ENCODE results near the gene RHOT1.

RHOT1 gene

DNA sequence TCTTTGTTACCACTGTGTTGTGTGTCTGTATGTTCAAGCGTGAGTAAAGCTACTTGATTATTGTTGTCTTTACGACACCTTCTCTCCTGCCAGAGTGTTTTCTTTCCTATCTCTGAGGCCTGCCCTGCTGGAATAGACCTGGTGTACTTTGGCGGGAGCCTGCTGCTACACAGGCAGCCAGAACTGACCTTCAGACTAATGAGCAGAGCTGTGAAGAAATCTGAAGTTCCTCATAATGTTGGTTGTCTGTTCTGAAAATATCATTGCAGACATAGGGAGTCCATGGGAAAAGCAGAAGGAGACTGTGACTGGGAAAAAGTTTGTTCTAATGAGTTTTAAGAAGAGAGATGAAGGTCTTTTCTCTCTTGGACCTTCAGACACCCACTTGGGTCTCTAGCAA is 9.8 kb downstream of the RHOT1 start:
- TF ChIP-seq, protein P1, sequence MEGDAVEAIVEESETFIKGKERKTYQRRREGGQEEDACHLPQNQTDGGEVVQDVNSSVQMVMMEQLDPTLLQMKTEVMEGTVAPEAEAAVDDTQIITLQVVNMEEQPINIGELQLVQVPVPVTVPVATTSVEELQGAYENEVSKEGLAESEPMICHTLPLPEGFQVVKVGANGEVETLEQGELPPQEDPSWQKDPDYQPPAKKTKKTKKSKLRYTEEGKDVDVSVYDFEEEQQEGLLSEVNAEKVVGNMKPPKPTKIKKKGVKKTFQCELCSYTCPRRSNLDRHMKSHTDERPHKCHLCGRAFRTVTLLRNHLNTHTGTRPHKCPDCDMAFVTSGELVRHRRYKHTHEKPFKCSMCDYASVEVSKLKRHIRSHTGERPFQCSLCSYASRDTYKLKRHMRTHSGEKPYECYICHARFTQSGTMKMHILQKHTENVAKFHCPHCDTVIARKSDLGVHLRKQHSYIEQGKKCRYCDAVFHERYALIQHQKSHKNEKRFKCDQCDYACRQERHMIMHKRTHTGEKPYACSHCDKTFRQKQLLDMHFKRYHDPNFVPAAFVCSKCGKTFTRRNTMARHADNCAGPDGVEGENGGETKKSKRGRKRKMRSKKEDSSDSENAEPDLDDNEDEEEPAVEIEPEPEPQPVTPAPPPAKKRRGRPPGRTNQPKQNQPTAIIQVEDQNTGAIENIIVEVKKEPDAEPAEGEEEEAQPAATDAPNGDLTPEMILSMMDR (IDR thresholded peaks at IDR 0.05; ENCODE audit: insufficient read depth, low read length, missing control alignments): no peak
- ChIA-PET CTCF (interaction anchor here (0.6 kb wide), 1 partner anchor 145 kb away, joined by 3 read pairs; the partner anchor contains the start of gene LRRC37B), POLR2A (no interaction called here)
- DNase-seq (ENCODE audit: low read depth, low spot score): no peak
- no peak overlapping the region for H3K4me3 ChIP-seq (ENCODE audit: low read depth, low read length)

- TF ChIP-seq, protein P1 (IDR thresholded peaks at IDR 0.05; ENCODE audit: insufficient read depth, low read length, missing control alignments): no peak
- CTCF ChIA-PET: interaction anchor here (0.9 to 2.0 kb wide), 2 partner anchors 13 to 66 kb away, joined by 3 to 4 read pairs; partner anchors contain the start of gene RHOT1
- POLR2A ChIA-PET: no interaction called here
- H3K4me3 ChIP-seq (ENCODE audit: low read depth, low read length): no peak overlapping the region
- DNase-seq (ENCODE audit: low read depth, low spot score): no peak
These were observed 13.6 kb downstream of the RHOT1 start for GRCh38 chr17:32155896-32156295.

GRCh38 chr17:32156656-32157055 is 14.4 kb downstream of the RHOT1 start:
- TF ChIP-seq, protein P1 (IDR thresholded peaks at IDR 0.05; ENCODE audit: insufficient read depth, low read length, missing control alignments): no peak
- CTCF ChIA-PET: interaction anchor here (0.7 to 1.1 kb wide), 3 partner anchors 11 to 65 kb away, joined by 3 read pairs; partner anchors contain the start of gene RHOT1
- POLR2A ChIA-PET: interaction anchor here (1.1 kb wide), 1 partner anchor 15 kb away, joined by 7 read pairs; the partner anchor contains the start of gene RHOT1

DNA sequence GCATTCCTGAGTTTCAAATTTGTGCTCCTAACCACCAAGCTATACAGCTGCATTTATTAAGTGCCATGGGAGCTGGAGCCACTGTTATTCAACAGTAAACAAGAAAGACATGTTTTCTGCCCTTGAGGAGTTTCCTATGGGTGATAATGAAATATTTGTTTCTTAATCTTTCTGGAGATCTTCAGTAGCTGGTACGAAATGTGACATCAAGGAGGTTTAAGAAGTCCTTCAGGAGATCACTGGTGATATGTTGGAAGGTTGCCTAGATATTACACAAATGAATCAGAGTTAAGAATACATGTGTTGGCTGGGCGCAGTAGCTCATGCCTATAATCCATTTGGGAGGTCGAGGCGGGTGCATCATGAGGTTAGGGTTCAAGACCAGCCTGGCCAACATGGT is 14.9 kb downstream of the RHOT1 start:
- TF ChIP-seq, protein P1 (IDR thresholded peaks at IDR 0.05; ENCODE audit: insufficient read depth, low read length, missing control alignments): no peak
- ChIA-PET POLR2A (interaction anchor here (1.1 kb wide), 1 partner anchor 15 kb away, joined by 7 read pairs; the partner anchor contains the start of gene RHOT1), CTCF (interaction anchor here (0.7 to 1.1 kb wide), 2 partner anchors 12 to 15 kb away, joined by 3 read pairs; partner anchors contain the start of gene RHOT1)
- no peak for DNase-seq (ENCODE audit: low read depth, low spot score)
- no peak overlapping the region for H3K4me3 ChIP-seq (ENCODE audit: low read depth, low read length)

More at GRCh38 chr17:32156656-32157055, 14.4 kb downstream of the RHOT1 start:
- no peak overlapping the region for H3K4me3 ChIP-seq (ENCODE audit: low read depth, low read length)
- no peak for DNase-seq (ENCODE audit: low read depth, low spot score)

DNA sequence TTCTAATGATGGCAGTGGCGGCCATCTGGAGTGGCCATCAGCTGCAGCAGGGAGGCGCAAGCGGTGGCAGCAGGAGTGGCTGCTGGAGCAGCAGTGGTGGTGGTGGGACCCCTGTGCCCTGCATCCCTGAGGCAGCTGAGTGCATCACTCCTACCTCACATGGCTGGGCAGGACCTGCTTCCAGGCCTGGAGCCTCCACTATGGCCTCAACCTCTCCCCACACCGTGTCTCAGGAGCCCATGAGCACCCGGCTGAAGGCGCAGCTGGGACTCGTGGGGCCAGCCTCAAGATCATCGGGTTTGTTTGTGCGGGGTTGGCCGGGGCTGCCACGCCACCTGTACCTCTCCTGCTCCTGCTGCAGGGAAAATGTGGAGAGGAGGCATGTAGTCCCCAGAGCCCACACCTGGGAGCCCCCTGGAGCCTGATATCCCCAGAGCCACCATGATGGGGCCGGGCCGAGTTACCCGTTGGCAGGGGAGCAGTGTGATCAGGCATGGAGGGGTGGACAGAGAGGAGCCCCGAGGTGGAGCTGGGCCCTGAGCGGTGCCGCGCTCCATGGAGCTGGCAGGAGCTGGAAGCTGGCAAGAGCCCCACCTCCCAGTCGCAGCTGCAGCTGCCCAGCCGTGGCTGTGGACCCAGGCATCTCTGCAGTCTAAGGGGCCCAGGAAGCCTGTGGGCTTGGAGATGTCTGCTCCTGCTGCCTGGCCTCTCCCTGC is 16.7 kb downstream of the RHOT1 start:
- TF ChIP-seq, protein P1 (IDR thresholded peaks at IDR 0.05; ENCODE audit: insufficient read depth, low read length, missing control alignments): no peak
- H3K4me3 ChIP-seq (ENCODE audit: low read depth, low read length): no peak overlapping the region
- ChIA-PET CTCF (interaction anchor here (0.6 kb wide), 1 partner anchor 28 kb away, joined by 3 read pairs; no protein-coding TSS in a partner anchor), POLR2A (interaction anchor here (1.3 kb wide), 1 partner anchor 17 kb away, joined by 3 read pairs; the partner anchor contains the start of gene RHOT1)
- DNase-seq (ENCODE audit: low read depth, low spot score): no peak

Data from AG04449 (cell line).